Keratinocyte (primary cell): ENCODE measurements around the gene KCNK18.

Experiments
- CTCF ChIP-seq, 3 experiments: IDR thresholded peaks in 1 of 3; conservative IDR thresholded peaks in 1 of 3; optimal IDR thresholded peaks in 1 of 3; 2 replicates in 2 of 3; 3 replicates in 1 of 3; pipeline versions ENCODE3 to v1.5.1; 2011; ENCODE audit warnings: low read length in 3 of 3, mild to moderate bottlenecking in 3 of 3, moderate library complexity in 2 of 3, control low read depth in 1 of 3, inconsistent platforms in 1 of 3; ENCODE audit not compliant: insufficient read depth in 2 of 3; ENCODE audit errors: extremely low read depth in 1 of 3
- EZH2 ChIP-seq: IDR thresholded peaks from one replicate; pipeline ENCODE4 v1.6.1; 2012; ENCODE audit warnings: inconsistent platforms, mild to moderate bottlenecking, low read length, moderate library complexity

GRCh38 chr10:117239721-117240620, 42.7 kb downstream of the KCNK18 start:
- TF ChIP-seq CTCF (optimal IDR thresholded peaks at IDR 0.05 in 1 of 3, IDR thresholded peaks at IDR 0.05 in 1 of 3, conservative IDR thresholded peaks at IDR 0.05 in 1 of 3; ENCODE audit: extremely low read depth in 1 of 3, insufficient read depth in 2 of 3, low read length in 3 of 3) (no peak), EZH2 (no peak)
